Ovary (tissue), 9 donors: ENCODE measurements around the gene TJP1. TPM values are rescaled to one million over a fixed set of nuclear protein-coding genes. Genes with fewer than 3 reads are reported as not detected.
"Not testable (repeated sequence)": the region's sequence is repeated elsewhere in the genome, so short reads cannot be mapped to it uniquely, and the experiment has no call there.

ENCODE experiments used
- DNase-seq, 5 donors: peaks; one replicate each; pipeline ENCODE4 v3.0.0-alpha.2; 2019 to 2020
- H3K27ac ChIP-seq, 2 donors: fragments of 200-600 bp; one replicate each; pipeline versions ENCODE4 v1.5.1 to v1.8.0; 2019 to 2022
- H3K27me3 ChIP-seq: fragments of 200-600 bp; one replicate; pipeline ENCODE4 v1.8.0; 2022
- H3K36me3 ChIP-seq: fragments of 200-600 bp; sonication (generic); one replicate; pipeline ENCODE4 v1.5.1; 2019
- H3K4me1 ChIP-seq: one replicate; pipeline ENCODE4 v1.8.1; 2013; ENCODE audit warnings: mild to moderate bottlenecking, moderate library complexity; ENCODE audit not compliant: insufficient read depth
- H3K4me3 ChIP-seq: fragments of 200-600 bp; sonication (generic); one replicate; pipeline ENCODE4 v1.5.1; 2017
- H3K9me3 ChIP-seq, 2 donors: fragments of 200-600 bp in 1 of 2; sonication (generic) in 1 of 2; one replicate each; pipeline versions ENCODE4 v1.5.1 to v1.8.1; 2013 to 2019; ENCODE audit warnings: mild to moderate bottlenecking in 1 of 2, moderate library complexity in 1 of 2
- EP300 ChIP-seq: sonication (generic); formaldehyde crosslinking; IDR thresholded peaks from one replicate; pipeline ENCODE4 v1.6.1; 2017; ENCODE audit warnings: antibody characterized with exemption
- POLR2A ChIP-seq: fragments of 450-650 bp; IDR thresholded peaks from one replicate; pipeline ENCODE4 v1.6.1; 2017; ENCODE audit warnings: antibody characterized with exemption, mild to moderate bottlenecking, moderate library complexity
- WGBS, 3 donors: extraction: QIAGEN DNeasy Blood & Tissue Kit in 1 of 3; methylation state at CpG; one replicate each; pipeline versions ENCODE4 v1.1.5 to v1.1.7; 2013 to 2017; 5-methylcytosine and 5-hydroxymethylcytosine counted together
- intact Hi-C, 4 donors: fragments of 100-400 bp; cut with DNase I; formaldehyde crosslinking; loops; one replicate each; pipeline versions ENCODE4 v1.11.0 to v1.15.1; 2022 to 2023
- polyA plus RNA-seq, 2 donors: library from polyadenylated mRNA; stranded (reverse); fragments of 200-250 nt in 1 of 2; fragments of 350-450 nt in 1 of 2; fragmentation: Illumina TruSeq in 1 of 2; extraction: RNeasy Lipid Tissue Mini Kit (QIAGEN cat#74804) in 1 of 2; gene quantifications; one replicate each; pipeline ENCODE4 v1.2.3, GENCODE V29; 2013 to 2014
- total RNA-seq, 7 donors: library from RNA; depleted of rRNA in 2 of 7; stranded (reverse); fragments of >200 nt in 2 of 7; fragmentation: NEBNext Ultra II Directional in 3 of 7; extraction: Animal tissue kit (Norgen Biotek cat#: 25700) in 3 of 7; gene quantifications; one replicate each; pipeline versions ENCODE4 v1.1.0 to v1.2.4, GENCODE V29; 2016 to 2023
- TF ChIP-seq, protein P1 (sequence below), 3 donors: fragments of 450-650 bp in 2 of 3; fragments of 200-600 bp in 1 of 3; IDR thresholded peaks; one replicate each; pipeline versions ENCODE4 v1.5.1 to v1.8.0; 2016 to 2022; ENCODE audit warnings: antibody characterized with exemption in 3 of 3, mild to moderate bottlenecking in 1 of 3
- donor health status: DM: no; HTN: no; CAD: no; lungs with moderate emphysema.
- donor health status: DM: no; HTN: no; CAD: no.
- donor health status: Bipolar disorder and iron deficiency.
- donor health status: DM: yes; HTN: yes; CAD: no.
- donor health status: DM: no; HTN: no; CAD: no.
- donor health status: DM: yes; HTN: yes; CAD: no.

TJP1 gene
- total and polyA plus RNA-seq, 9 donors, result 25.3 to 150 (median 70.1) TPM

DNA sequence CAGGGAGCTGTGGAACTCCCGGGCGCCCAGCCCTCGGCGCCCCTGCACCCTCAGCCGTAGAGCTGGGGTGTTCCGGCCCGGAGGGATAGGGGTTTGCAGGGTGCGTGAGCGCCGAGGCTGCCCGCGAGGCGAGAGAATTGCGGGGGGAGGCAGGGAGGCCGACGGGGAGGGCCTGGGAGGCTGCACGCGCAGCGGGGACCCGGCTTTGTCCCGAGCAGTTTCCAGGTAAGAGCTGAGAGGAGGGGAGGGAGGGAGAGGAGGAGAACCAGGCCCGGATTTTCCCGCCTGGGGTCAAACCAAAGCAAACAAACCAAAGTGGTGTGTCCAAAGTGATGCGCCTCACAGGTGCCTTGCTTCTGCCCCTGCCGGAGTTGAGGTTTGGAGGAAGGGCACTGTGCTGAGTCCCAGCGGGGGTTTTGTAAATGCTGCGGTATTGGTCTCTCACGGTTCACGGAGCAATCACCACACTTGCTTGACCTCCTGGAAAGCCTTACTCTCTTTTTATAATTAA is 146.4 kb downstream of the TJP1 start:
- Histone ChIP-seq H3K36me3 (no peaks in the 10 kb centered on the region), H3K9me3 (no peaks in the 10 kb centered on the region), H3K4me3 (no peak overlapping the region), H3K27ac (no peak overlapping the region), H3K4me1 (no peaks in the 10 kb centered on the region), H3K27me3 (no peaks in the 10 kb centered on the region)
- TF ChIP-seq, protein P1, sequence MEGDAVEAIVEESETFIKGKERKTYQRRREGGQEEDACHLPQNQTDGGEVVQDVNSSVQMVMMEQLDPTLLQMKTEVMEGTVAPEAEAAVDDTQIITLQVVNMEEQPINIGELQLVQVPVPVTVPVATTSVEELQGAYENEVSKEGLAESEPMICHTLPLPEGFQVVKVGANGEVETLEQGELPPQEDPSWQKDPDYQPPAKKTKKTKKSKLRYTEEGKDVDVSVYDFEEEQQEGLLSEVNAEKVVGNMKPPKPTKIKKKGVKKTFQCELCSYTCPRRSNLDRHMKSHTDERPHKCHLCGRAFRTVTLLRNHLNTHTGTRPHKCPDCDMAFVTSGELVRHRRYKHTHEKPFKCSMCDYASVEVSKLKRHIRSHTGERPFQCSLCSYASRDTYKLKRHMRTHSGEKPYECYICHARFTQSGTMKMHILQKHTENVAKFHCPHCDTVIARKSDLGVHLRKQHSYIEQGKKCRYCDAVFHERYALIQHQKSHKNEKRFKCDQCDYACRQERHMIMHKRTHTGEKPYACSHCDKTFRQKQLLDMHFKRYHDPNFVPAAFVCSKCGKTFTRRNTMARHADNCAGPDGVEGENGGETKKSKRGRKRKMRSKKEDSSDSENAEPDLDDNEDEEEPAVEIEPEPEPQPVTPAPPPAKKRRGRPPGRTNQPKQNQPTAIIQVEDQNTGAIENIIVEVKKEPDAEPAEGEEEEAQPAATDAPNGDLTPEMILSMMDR (IDR thresholded peaks at IDR 0.05), result no peak
- TF ChIP-seq POLR2A, result no peak
- no peak for TF ChIP-seq EP300
- 79 to 88% (median 82%) methylated on average over 29 of the region's 29 CpGs for WGBS, 3 donors
- intact Hi-C loops, result no loop called here
- DNase-seq, result no peak

DNA sequence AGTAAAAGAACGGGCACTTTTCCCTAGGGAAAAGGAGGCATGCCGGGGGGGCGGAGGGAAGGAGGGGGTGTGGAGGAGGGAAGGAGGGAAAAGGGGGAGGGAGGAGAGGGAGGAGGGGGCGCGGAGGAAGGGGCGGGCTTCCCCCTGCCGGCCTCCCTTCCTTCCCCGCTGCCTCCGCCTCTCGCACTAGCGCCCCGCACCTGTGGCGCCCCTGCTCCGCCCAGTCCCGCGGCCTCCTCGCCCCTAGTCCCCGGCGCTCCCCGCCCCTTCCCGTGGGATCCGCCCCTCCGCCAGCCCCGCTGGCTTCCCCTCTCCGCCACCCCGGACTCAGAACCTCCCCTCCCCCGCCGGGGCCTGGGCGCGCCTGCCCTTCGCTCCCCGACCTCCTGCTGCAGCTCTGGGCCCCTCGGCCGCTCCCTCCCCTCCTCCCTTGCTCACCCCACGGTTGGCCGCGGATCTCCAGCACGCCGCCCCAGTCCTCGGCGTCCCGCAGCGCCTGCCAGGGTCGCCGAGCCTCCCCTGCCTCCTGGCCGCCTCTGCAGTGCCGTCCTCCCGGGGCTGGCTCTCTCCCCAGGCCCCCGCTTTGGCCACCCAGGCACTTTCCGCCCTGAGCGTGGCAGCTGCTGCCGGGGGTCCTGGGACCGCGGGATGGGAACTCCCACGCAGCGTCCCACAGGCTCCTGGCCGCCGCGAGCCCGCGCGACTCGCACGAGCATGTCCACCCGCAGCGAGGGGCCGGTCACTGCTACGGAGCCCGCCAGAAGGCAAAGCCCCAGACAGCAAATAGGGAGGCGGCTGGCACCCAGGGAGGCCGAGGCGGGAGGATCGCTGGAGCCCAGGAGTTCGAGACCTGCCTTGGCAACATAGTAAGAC is 147.4 kb downstream of the TJP1 start:
- intact Hi-C loops, result no loop called here
- peak in 4 of 5 donors; percentile 49 to 70 (median 57) for DNase-seq

DNA sequence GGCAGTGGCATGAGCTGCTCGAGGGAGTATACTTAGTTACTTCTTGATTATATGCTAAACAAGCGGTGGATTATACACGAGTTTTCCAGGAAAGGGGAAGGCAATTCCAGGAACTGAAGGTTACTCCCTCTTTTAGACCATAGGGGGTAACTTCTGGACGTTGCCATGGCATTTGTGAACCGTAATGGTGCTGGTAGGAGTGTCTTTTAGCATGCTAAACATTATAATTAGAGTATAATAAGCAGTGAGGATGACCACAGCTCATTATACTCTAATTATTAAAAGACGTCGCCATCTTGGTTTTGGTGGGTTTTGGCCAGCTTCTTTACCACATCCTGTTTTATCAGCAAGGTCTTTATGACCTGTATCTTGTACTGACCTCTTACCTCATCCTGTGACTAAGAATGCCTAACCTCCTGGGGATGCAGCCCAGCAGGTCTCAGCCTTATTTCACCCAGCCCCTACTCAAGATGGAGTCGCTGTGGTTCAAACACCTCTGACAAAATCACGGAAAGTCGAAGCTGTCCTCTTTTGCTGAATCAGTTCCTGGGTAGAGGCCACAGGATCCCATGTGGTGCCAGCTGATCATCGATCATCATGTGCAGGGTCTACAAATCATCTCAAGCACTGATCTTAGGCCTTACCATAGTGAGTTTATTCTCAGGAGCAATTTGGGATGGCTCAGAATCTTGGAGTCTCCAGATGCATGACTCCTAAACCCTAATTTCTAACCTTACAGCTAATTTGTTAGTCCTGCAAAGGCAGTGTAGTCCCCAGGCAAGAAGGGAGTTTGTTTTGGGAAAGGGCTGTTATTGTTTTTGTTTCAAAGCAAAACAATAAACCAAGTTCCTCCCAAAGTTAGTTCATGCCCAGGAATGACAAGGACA is 149.1 kb downstream of the TJP1 start:
- intact Hi-C loops, result no loop called here
- H3K4me3 ChIP-seq, result no peak overlapping the region
- no peaks in the 10 kb centered on the region for H3K9me3 ChIP-seq
- H3K27me3 ChIP-seq, result no peaks in the 10 kb centered on the region
- H3K4me1 ChIP-seq, result no peaks in the 10 kb centered on the region
- TF ChIP-seq EP300 (no peak), POLR2A (no peak)
- TF ChIP-seq, protein P1 (IDR thresholded peaks at IDR 0.05), result no peak
- no peak for DNase-seq
- 73 to 80% (median 80%) methylated on average over 11 of the region's 11 CpGs for WGBS, 3 donors
- no peaks in the 10 kb centered on the region for H3K36me3 ChIP-seq
- no peak overlapping the region for H3K27ac ChIP-seq

More for the DNA sequence above, 147.4 kb downstream of the TJP1 start:
- no peak for TF ChIP-seq POLR2A
- H3K36me3 ChIP-seq, result no peaks in the 10 kb centered on the region
- H3K4me1 ChIP-seq, result no peaks in the 10 kb centered on the region
- no peaks in the 10 kb centered on the region for H3K9me3 ChIP-seq
- peak overlapping the region; percentile 47 for H3K4me3 ChIP-seq
- no peak overlapping the region for H3K27ac ChIP-seq
- H3K27me3 ChIP-seq, result no peaks in the 10 kb centered on the region
- 1 to 5% (median 3%) methylated on average over 37 to 73 of the region's 74 CpGs for WGBS, 3 donors

DNA sequence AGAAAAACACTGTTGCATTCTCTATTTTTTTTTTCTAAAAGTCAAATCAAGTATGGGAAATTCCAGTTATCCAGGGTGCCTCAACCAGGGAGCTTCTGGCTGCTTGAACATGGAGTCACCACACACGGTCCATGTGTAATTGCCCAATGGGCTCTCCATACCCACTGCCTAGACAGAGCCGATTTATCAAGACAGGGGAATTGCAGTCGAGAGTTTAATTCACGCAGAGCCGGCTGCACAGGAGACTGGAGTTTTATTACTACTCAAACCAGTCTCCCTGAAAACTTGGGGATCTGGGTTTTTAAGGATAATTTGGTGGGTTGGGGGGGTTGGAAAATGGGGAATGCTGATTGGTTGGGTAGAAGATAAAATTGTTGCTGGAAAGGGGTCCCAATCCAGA is 149.8 kb downstream of the TJP1 start:
- Histone ChIP-seq H3K4me3 (no peak overlapping the region), H3K9me3 (no peaks in the 10 kb centered on the region), H3K27me3 (no peaks in the 10 kb centered on the region), H3K36me3 (no peaks in the 10 kb centered on the region), H3K27ac (no peak overlapping the region), H3K4me1 (no peaks in the 10 kb centered on the region)
- TF ChIP-seq, protein P1 (IDR thresholded peaks at IDR 0.05), result no peak
- WGBS, 3 donors, result 95% methylated on average over 5 of the region's 5 CpGs
- intact Hi-C loops, result no loop called here
- DNase-seq, result no peak

DNA sequence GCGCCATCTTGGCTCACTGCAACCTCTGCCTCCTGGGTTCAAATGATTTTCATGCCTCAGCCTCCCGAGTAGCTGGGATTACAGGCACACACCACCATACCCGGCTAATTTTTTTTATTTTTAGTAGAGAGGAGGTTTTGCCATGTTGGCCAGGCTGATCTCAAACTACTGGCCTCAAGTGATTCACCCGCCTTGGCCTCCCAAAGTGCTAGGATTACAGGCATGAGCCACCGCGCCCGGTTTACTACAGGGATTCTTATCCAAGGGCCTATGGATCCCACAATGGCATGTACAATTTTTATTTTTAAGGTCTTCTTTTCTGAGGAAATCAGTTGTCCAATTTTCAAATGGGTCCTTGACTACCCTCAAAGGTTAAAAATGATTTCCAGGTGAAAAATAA is 150.2 kb downstream of the TJP1 start:
- H3K9me3 ChIP-seq, H3K36me3 ChIP-seq, DNase-seq, H3K4me3 ChIP-seq, H3K27ac ChIP-seq, intact Hi-C loops, H3K4me1 ChIP-seq, H3K27me3 ChIP-seq: not testable (repeated sequence)
- 96 to 97% (median 97%) methylated on average over 7 of the region's 7 CpGs for WGBS, 3 donors
